HFFc6 (cell line): ENCODE results near the gene KRTAP10-11. TPM values are rescaled to one million over a fixed set of nuclear protein-coding genes. Genes with fewer than 3 reads are reported as not detected.

ENCODE experiments used
- DNase-seq: peaks from one replicate; pipeline ENCODE4 v3.0.0-alpha.2; 2018
- H3K27ac Mint-ChIP-seq: 2 replicates; pipeline ENCODE4 v1.8.0; 2020; ENCODE audit warnings: mild to moderate bottlenecking, mixed read lengths
- H3K27me3 Mint-ChIP-seq: 2 replicates; pipeline ENCODE4 v1.8.0; 2021; ENCODE audit warnings: mild to moderate bottlenecking, moderate library complexity, mixed read lengths; ENCODE audit not compliant: insufficient read depth
- H3K36me3 Mint-ChIP-seq: 2 replicates; pipeline ENCODE4 v1.8.0; 2021; ENCODE audit warnings: low read depth, mixed read lengths
- H3K4me1 Mint-ChIP-seq: 2 replicates; pipeline ENCODE4 v1.8.0; 2020; ENCODE audit warnings: low read depth, mixed read lengths
- H3K4me3 Mint-ChIP-seq: 2 replicates; pipeline ENCODE4 v1.8.0; 2020; ENCODE audit warnings: mild to moderate bottlenecking, moderate library complexity, mixed read lengths
- H3K9me3 Mint-ChIP-seq: 2 replicates; pipeline ENCODE4 v1.8.0; 2020; ENCODE audit warnings: mild to moderate bottlenecking, mixed read lengths
- total RNA-seq, 6 experiments: library from RNA; stranded (reverse); fragmentation: NEBNext Ultra II Directional; extraction: Animal tissue kit (Norgen Biotek cat#: 25700); gene quantifications; 2 replicates in 1 of 6; 3 replicates in 5 of 6; pipeline ENCODE4 v1.2.3, GENCODE V29; 2021
- TF ChIP-seq, protein P1 (sequence below): fragments of 200-600 bp; sonication (generic); IDR thresholded peaks from 2 replicates; pipeline ENCODE4 v1.5.0; 2021; ENCODE audit warnings: antibody characterized with exemption, mild to moderate bottlenecking

KRTAP10-11 gene
- total RNA-seq, 6 experiments from 2014 or later, result not detected

GRCh38 chr21:44639331-44639655 lies 6.9 kb upstream of the KRTAP10-11 start:
- TF ChIP-seq, protein P1, sequence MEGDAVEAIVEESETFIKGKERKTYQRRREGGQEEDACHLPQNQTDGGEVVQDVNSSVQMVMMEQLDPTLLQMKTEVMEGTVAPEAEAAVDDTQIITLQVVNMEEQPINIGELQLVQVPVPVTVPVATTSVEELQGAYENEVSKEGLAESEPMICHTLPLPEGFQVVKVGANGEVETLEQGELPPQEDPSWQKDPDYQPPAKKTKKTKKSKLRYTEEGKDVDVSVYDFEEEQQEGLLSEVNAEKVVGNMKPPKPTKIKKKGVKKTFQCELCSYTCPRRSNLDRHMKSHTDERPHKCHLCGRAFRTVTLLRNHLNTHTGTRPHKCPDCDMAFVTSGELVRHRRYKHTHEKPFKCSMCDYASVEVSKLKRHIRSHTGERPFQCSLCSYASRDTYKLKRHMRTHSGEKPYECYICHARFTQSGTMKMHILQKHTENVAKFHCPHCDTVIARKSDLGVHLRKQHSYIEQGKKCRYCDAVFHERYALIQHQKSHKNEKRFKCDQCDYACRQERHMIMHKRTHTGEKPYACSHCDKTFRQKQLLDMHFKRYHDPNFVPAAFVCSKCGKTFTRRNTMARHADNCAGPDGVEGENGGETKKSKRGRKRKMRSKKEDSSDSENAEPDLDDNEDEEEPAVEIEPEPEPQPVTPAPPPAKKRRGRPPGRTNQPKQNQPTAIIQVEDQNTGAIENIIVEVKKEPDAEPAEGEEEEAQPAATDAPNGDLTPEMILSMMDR, result no peak
- peaks cover 8% of the 10 kb centered on the region for H3K27me3 Mint-ChIP-seq

DNA sequence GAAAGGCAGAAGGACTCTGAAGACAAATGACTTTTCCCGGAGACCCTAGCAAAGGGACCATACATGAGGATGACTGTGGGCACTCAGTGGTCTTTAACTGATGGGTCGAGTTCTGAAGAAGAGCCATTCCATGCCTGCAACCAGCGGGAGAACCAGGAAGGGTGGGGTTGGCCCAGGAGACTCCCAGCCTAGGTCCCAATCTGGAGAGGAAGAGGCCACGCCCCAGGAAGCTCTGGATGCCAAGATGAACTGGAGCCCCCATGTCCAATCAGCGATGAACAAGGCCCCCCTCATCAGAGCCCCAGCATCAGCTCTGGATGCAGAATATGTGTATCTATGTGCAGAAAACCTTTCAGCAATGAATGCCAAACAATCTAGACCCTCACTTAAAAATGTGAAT lies 5.5 kb upstream of the KRTAP10-11 start:
- H3K4me1 Mint-ChIP-seq, result no peaks in the 10 kb centered on the region
- TF ChIP-seq, protein P1, result no peak
- no peak for DNase-seq
- H3K27ac Mint-ChIP-seq, result no peak overlapping the region
- peaks cover 54% of the 10 kb centered on the region for H3K9me3 Mint-ChIP-seq
- H3K4me3 Mint-ChIP-seq, result no peak overlapping the region
- H3K36me3 Mint-ChIP-seq, result peaks cover 22% of the 10 kb centered on the region
- H3K27me3 Mint-ChIP-seq, result peaks cover 8% of the 10 kb centered on the region

More at GRCh38 chr21:44639331-44639655, 6.9 kb upstream of the KRTAP10-11 start:
- Mint-ChIP-seq H3K27ac (no peak overlapping the region), H3K9me3 (peaks cover 39% of the 10 kb centered on the region), H3K36me3 (peaks cover 13% of the 10 kb centered on the region; the same call in 1 of the 2 replicates), H3K4me1 (no peaks in the 10 kb centered on the region), H3K4me3 (no peak overlapping the region)
- no peak for DNase-seq

GRCh38 chr21:44643741-44644310 lies 2.4 kb upstream of the KRTAP10-11 start:
- no peak for DNase-seq
- Mint-ChIP-seq H3K9me3 (peaks cover 62% of the 10 kb centered on the region), H3K36me3 (peaks cover 28% of the 10 kb centered on the region), H3K4me3 (no peak overlapping the region), H3K27ac (no peak overlapping the region), H3K4me1 (no peaks in the 10 kb centered on the region), H3K27me3 (peaks cover 4% of the 10 kb centered on the region; the same call in 1 of the 2 replicates)
- TF ChIP-seq, protein P1, result no peak

- no peak overlapping the region for H3K4me3 Mint-ChIP-seq
- peaks cover 28% of the 10 kb centered on the region for H3K36me3 Mint-ChIP-seq
- no peak for DNase-seq
- peaks cover 4% of the 10 kb centered on the region; the same call in 1 of the 2 replicates for H3K27me3 Mint-ChIP-seq
- peaks cover 63% of the 10 kb centered on the region for H3K9me3 Mint-ChIP-seq
- H3K4me1 Mint-ChIP-seq, result no peaks in the 10 kb centered on the region
- TF ChIP-seq, protein P1, result no peak
- H3K27ac Mint-ChIP-seq, result no peak overlapping the region
Measured at GRCh38 chr21:44644878-44645277, 1.3 kb upstream of the KRTAP10-11 start.

DNA sequence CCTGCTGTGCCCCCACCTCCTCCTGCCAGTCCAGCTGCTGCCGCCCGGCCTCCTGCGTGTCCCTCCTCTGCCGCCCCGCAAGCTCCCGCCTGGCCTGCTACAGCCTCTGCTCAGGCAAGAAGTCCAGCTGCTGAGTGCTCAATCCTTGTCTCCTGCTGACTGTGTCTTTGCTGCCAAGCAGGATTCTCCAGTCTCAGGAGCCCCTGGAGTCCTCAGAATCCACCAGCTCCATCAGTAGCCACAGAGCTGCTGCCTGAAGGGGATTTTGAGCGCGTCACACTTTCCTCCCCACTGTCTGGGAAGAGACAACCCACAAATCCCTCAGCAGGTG lies 973 bp downstream of the KRTAP10-11 start:
- TF ChIP-seq, protein P1, result no peak
- no peak for DNase-seq
- Mint-ChIP-seq H3K27ac (no peak overlapping the region), H3K36me3 (peaks cover 23% of the 10 kb centered on the region), H3K9me3 (peaks cover 56% of the 10 kb centered on the region), H3K4me3 (no peak overlapping the region), H3K27me3 (peaks cover 5% of the 10 kb centered on the region), H3K4me1 (no peaks in the 10 kb centered on the region)
